ENCODE measurements around the gene TOX2. TPM values are rescaled to one million over a fixed set of nuclear protein-coding genes. Genes with fewer than 3 reads are reported as not detected.

Gene TOX2
- polyA plus RNA-seq, 3 donors: 2.7 to 3.3 (median 3.2) TPM

GRCh38 chr20:44052166-44052565 lies 137.5 kb downstream of the TOX2 start:
- no peak for DNase-seq (ENCODE audit: low read depth in 3 of 3, low spot score in 2 of 3)

GRCh38 chr20:44053046-44053445 lies 138.4 kb downstream of the TOX2 start:
- no peak for DNase-seq (ENCODE audit: low read depth in 3 of 3, low spot score in 2 of 3)

DNA sequence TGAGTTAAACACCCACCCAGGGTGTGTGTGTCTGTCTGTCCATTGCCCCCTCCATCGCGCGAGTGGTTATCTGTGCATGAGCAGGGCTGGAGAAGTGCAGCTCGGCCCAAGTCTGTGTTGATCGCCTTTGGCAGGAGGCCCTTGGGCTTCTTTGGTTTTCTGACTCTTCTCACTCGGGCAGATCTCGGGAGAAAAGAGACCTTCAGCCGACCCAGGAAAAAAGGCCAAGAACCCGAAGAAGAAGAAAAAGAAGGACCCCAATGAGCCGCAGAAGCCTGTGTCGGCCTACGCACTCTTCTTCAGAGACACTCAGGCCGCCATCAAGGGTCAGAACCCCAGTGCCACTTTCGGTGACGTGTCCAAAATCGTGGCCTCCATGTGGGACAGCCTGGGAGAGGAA lies 139.5 kb downstream of the TOX2 start:
- DNase-seq (ENCODE audit: low read depth in 3 of 3, low spot score in 2 of 3): no peak

DNA sequence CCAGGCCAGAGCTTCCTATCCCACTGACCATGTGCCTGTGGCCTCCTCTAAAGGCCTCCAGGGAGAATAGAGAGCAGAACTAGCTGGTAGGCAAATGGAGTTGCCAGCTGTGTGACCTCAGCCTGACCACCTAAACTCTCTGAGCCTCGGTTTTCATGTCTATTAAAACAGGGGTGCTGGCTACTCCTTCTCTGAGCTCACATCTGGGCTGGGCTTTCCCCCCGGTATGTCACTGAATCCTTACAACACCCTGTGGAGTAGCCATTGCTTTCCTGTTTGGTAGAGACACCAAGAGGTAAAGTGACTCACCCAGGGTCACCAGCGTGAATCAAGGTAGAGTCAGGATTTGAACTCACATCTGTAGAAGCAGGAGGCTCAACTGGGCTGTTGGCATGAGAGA lies 140.2 kb downstream of the TOX2 start:
- DNase-seq (ENCODE audit: low read depth in 3 of 3, low spot score in 2 of 3): no peak

DNA sequence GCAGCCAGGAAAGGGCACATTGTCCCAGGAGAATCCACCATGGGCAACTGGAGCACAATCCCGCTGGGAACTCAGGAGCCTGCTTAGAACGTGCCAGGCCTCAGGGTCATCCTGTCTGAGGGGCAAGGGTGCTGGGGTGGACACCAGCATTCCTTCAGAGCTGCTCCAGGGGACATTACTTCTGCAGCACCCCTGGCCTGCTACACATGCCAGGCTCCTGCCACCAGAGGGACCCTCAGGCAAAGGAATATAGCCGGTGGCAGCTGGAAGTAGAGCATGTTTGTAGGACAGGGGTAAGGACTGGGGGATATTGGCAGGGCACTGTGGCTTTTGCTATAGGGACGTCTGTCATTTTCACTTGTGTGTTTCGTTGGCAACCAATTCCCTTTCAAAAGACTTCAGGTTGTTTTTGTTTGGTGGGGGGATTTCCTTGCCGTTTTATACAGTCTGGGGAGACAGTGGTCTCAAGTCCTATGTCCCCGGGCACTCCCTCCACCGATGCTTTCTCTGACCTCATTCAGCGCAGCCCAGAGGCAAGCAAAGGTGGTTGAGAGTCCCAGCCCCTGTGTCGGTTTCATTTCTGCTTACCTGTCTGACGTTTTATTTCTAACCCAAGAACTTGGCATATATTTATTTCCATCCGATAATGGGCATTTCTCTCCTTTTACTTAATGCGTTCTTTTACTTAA lies 141.5 kb downstream of the TOX2 start:
- no peak for DNase-seq (ENCODE audit: low read depth in 3 of 3, low spot score in 2 of 3)

DNA sequence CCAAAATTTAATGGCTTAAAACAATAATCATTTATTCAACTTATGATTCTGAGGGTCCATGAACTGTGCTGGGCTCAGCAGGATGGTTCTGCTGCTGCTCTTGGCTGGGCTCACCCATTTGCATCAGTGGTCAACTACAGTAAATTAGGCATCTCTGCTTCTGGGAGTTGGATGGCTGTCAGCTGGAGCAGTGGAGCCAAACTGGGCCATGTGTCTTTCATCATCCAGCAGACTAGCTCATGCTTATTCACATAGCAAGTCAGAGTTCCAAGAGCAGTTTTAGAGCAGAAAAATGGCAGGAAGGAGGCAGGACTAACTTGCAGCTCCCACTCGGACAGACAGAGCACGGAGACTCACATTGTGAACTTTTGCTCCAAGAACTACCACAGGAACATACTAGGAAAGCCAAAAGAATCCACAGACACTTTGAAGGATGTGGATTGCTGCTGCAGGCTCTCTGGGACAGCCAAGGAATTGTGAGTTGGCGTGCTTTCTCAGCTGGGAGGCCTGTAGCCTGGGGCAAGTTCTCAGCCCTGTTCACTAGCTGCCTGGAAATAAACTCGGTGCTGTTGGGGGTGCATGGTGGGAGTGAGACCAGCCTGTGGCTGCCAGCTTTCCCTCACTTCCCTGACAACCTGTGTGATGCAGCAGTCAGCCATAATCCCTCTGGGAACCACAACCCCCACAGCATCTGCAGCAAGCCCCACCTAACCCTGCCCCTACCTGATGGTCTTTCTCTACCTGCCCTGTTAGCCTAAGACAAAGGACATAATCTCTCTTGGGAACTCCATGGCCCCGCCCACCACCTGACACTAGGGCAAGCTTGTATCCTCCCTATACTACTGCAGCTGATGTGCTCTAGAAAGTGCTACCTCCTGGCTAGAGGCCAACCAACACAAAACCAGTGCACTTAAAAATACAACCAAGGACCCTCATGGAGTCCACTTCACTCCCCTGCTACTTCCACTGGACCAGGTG lies 143.3 kb downstream of the TOX2 start:
- no peak for DNase-seq (ENCODE audit: low read depth in 3 of 3, low spot score in 2 of 3)

DNA sequence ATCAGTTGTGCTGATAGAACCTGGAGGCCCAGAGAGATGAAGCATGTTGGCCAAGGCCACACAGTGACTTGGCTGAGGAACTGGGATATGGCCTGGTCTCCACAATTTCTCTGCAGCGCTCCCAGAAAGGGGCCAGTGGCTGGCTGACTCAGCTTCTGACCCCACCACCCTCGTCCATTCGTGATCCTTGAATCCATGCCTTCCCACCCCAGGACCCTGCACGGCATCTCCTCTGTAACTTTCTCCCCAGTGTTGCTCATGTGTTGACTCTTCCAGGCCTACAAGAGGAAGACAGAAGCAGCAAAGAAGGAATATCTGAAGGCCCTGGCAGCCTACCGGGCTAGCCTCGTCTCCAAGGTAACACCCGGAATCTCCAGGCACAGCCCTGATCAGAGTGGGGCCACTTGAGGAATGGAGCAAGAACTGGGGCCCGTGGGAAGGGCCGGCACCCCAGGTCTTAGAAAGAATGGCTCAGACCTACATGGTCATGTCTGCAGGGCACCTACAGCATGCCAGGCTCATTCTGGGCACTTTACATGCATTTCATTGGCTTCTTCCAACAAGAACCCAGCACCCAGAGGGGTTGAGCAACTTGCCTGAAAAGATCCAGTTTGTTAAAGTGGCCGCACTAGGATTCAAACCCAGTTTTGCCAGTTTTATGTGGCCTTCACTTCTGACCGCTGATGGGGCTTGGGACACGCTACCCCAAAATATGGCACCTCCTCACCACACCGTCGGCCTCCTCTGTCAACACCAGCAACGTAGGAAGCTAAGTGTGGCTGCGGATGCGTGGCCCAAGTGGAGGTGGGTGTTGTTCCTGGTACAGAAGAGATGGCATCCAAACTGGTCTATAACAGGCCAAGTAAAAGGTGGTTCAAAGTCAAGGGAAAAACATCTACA lies 150.1 kb downstream of the TOX2 start:
- no peak for DNase-seq (ENCODE audit: low read depth in 3 of 3, low spot score in 2 of 3)

DNA sequence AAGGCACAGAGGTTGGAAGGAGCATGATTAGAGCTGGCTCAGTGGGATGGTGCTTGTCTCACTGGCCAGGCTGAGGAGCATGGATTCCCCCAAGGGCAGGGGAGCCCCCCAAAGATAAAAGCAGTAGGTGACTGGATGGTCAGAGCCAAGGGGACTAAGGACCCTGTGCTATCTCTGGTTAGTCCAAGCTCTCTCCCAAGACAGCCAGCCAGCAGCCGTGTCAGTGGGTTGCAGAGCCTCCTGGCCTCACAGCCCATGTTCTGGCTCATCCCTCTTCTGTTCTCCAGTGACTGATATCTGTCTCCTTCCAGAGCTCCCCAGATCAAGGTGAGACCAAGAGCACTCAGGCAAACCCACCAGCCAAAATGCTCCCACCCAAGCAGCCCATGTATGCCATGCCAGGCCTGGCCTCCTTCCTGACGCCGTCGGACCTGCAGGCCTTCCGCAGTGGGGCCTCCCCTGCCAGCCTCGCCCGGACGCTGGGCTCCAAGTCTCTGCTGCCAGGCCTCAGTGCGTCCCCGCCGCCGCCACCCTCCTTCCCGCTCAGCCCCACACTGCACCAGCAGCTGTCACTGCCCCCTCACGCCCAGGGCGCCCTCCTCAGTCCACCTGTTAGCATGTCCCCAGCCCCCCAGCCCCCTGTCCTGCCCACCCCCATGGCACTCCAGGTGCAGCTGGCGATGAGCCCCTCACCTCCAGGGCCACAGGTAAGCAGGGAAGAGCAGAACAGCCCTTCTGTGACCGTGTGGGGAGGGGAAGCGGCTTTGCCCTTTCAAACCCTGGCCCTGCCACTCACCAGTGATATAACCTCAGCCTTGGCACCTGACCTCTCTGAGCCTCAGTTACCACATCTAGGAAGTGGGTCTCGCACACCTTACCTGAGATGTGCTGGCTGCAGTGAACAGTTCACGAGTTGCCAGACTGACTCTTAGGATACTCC lies 151.0 kb downstream of the TOX2 start:
- no peak for DNase-seq (ENCODE audit: low read depth in 3 of 3, low spot score in 2 of 3)

DNA sequence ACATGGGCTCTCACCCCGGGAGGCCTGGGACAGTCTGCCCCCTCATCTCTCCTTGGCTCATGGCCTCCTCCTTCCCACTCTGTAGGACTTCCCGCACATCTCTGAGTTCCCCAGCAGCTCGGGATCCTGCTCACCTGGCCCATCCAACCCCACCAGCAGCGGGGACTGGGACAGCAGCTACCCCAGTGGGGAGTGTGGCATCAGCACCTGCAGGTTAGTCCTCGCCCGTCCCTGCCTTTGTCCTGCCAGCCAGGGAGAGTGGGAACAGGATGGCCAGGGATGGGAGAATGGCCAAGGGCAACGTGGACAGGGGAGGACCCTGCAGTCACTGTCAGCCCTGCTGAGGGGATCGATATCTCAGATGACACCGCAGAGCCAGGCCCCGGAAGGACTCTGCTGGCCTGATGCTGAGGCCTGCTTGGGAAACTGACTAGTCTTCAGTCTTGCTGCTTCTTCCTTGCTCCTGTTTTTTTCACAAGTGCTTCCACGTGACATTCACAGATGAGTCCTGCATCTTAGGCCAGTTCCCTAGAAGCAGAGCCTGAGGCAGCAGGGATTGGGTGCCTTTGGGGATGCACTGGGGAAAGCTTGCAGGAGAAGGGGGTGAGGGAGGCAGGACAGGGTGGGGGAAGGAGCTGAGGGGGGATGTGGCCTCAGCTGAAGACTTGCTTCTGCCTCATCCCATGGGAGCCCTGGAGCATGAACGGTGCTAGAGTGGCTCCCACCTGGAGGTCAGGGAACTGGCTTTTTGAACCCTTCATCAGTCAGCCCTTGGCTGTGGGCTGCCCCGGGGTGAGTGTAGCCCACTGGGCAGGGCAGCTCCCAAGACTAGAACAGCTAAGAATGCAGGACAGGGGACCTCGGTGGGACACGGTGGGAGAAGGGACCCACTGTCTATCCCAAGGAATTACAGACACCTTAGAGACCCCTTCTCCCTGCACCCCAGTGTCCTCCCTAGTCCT lies 152.3 kb downstream of the TOX2 start:
- DNase-seq (ENCODE audit: low read depth in 3 of 3, low spot score in 2 of 3): no peak

GRCh38 chr20:44067650-44068081 lies 153.0 kb downstream of the TOX2 start:
- no peak for DNase-seq (ENCODE audit: low read depth in 3 of 3, low spot score in 2 of 3)

DNA sequence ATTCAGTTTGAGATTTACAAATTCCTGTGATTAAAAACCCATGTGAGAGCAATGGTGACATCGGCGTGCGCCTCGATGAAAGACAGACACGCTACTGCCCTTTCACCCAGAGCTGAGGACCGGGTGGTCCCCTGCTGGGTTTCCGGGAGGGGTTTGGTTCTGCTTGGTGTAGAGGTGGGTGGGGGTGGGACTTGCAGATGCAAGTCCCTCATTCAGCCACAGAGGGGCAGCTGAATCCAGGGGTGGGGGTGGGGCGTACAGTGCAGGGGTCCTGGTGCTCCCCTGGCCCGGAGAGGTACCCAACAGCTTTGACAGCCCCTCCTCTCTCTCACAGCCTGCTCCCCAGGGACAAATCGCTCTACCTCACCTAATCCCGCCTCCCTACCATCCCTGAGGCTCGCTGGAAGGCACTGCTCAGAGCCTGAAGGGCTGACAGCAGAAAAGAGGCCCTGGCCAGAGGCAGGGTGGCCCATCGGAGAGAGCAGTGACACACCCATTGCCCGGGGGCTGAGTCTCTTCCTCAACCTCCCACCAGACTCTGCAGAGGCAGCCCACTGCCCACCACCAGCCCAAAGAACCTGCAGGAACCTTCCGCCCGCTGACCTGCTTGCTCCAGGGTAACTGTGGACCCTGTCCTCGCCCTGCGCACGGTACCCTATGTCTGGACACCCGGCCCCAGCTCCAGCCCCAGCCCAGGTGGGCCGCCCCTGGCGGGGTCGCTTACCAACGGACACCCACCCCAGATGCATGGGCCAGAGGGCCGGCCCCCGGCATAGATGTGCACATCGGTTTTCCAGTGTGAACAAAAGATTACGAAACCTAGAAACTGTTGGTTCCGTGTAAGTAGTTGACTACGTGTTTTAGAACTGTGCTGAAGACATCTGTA lies 153.9 kb downstream of the TOX2 start:
- no peak for DNase-seq (ENCODE audit: low read depth in 3 of 3, low spot score in 2 of 3)

DNA sequence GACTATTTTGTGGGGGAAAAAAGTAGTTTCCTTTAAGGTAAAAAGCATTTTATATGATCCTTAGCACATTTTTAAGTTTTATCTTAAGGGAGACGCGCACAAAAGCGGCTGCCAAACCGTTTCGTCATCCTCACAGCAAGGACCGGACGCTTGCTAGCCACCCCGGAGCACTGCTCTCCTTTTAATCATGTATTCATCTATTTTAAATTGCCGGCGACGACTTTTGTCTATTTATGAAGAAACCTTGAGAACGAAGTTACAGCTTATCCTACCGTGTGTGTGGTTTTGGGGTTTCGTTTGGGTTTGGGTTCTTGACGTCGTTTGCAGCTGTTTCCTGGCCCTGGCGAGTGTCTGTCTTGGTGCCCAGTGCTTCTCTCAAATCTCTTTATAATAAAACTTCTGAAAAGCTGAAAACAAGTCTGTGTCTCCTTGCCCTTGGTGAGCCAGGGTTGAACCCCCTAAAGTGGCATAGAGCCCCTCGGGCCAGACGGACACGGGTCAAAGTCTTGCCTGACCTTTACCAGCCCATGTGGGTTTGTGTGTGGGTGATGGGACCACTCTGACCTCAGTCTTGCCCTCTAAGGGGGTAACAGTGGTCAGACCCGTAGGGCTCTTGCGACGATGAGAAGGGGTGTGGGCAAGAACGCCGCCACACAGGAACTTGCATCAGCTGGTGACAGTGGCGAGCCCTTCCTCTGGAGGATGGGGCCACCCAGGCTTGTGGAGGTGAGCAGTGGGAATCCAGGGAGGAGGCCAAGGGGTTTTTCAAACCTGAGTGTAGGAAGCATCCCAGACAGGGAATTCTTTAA lies 154.8 kb downstream of the TOX2 start:
- no peak for DNase-seq (ENCODE audit: low read depth in 3 of 3, low spot score in 2 of 3)

- no peak for DNase-seq (ENCODE audit: low read depth in 3 of 3, low spot score in 2 of 3)
These were observed 155.7 kb downstream of the TOX2 start for GRCh38 chr20:44070139-44070900.

- DNase-seq (ENCODE audit: low read depth in 3 of 3, low spot score in 2 of 3): no peak
These were observed 156.4 kb downstream of the TOX2 start for GRCh38 chr20:44071057-44071456.

GRCh38 chr20:44071526-44072111 lies 157.0 kb downstream of the TOX2 start:
- DNase-seq (ENCODE audit: low read depth in 3 of 3, low spot score in 2 of 3): no peak

GRCh38 chr20:44072384-44072783 lies 157.7 kb downstream of the TOX2 start:
- DNase-seq (ENCODE audit: low read depth in 3 of 3, low spot score in 2 of 3): no peak
